Caco-2 (cell line): ENCODE measurements around the gene PDE1C. TPM values are rescaled to one million over a fixed set of nuclear protein-coding genes. Genes with fewer than 3 reads are reported as not detected.
"Not testable (repeated sequence)": the region's sequence is repeated elsewhere in the genome, so short reads cannot be mapped to it uniquely, and the experiment has no call there.

ENCODE experiments used
- BruUV-seq: library from RNA; stranded (reverse); fragments of 400-500 nt; replicated peaks from 2 replicates; lab custom pipeline; 2021; lab: Mats Ljungman, UMichigan
- CTCF ChIA-PET: fragments of 300-600 bp; sonication (Branson Sonifier 250); formaldehyde crosslinking; loops from one replicate; lab custom pipeline; 2022; ENCODE audit warnings: antibody characterized with exemption; lab: Charles Lee
- POLR2A ChIA-PET: fragments of 300-600 bp; sonication (Branson Sonifier 250); formaldehyde crosslinking; loops from one replicate; lab custom pipeline; 2022; ENCODE audit warnings: antibody characterized with exemption; lab: Charles Lee
- DNase-seq, 2 experiments: peaks; one replicate each; pipeline versions ENCODE4 v3.0.0 to v3.0.0-alpha.2; 2020 to 2022
- H3K27me3 ChIP-seq: replicated peaks from 2 replicates; pipeline ENCODE4 v1.6.0; 2011; ENCODE audit warnings: low read length; ENCODE audit not compliant: control insufficient read depth, insufficient read depth
- H3K36me3 ChIP-seq: 2 replicates; pipeline ENCODE4 v1.5.1; 2011; ENCODE audit warnings: low read length; ENCODE audit not compliant: control insufficient read depth, insufficient read depth
- H3K4me1 ChIP-seq: fragments of 250-450 bp; sonication (Bioruptor Pico); 2 replicates; pipeline ENCODE4 v1.5.1; 2020; ENCODE audit warnings: mild to moderate bottlenecking
- H3K4me3 ChIP-seq: 2 replicates; pipeline ENCODE4 v1.5.1; 2011; ENCODE audit warnings: low read depth, mild to moderate bottlenecking, control low read depth, low read length
- H3K9me3 ChIP-seq: fragments of 250-450 bp; sonication (Bioruptor Pico); 2 replicates; pipeline ENCODE4 v1.5.1; 2020; ENCODE audit warnings: mild to moderate bottlenecking, moderate library complexity
- H3K27ac Mint-ChIP-seq: one replicate; pipeline ENCODE4 v1.8.0; 2022; ENCODE audit warnings: mixed read lengths; ENCODE audit not compliant: unreplicated experiment
- H3K27me3 Mint-ChIP-seq: one replicate; pipeline ENCODE4 v1.8.0; 2022; ENCODE audit warnings: mixed read lengths; ENCODE audit not compliant: insufficient read depth, unreplicated experiment
- H3K36me3 Mint-ChIP-seq: one replicate; pipeline ENCODE4 v1.8.0; 2022; ENCODE audit warnings: mild to moderate bottlenecking, mixed read lengths; ENCODE audit not compliant: insufficient read depth, unreplicated experiment
- H3K4me1 Mint-ChIP-seq: one replicate; pipeline ENCODE4 v1.8.0; 2022; ENCODE audit warnings: low read depth, mixed read lengths; ENCODE audit not compliant: unreplicated experiment
- H3K4me3 Mint-ChIP-seq: one replicate; pipeline ENCODE4 v1.8.0; 2022; ENCODE audit warnings: mild to moderate bottlenecking, moderate library complexity, mixed read lengths; ENCODE audit not compliant: unreplicated experiment
- H3K9me3 Mint-ChIP-seq: one replicate; pipeline ENCODE4 v1.8.0; 2022; ENCODE audit warnings: mixed read lengths; ENCODE audit not compliant: unreplicated experiment
- CTCF ChIP-seq, 2 experiments: fragments of 200-600 bp in 1 of 2; IDR thresholded peaks; 1 replicate in 1 of 2; 2 replicates in 1 of 2; pipeline versions ENCODE4 v1.5.1 to v1.8.0; 2011 to 2022; ENCODE audit warnings: antibody characterized with exemption in 1 of 2, control low read depth in 1 of 2, inconsistent platforms in 1 of 2, low read depth in 1 of 2, low read length in 1 of 2, mild to moderate bottlenecking in 1 of 2, moderate library complexity in 1 of 2; ENCODE audit not compliant: insufficient read depth in 1 of 2, severe bottlenecking in 1 of 2, unreplicated experiment in 1 of 2
- intact Hi-C: fragments of 100-400 bp; cut with micrococcal nuclease; formaldehyde crosslinking; loops from one replicate; pipeline ENCODE4 v1.10.0; 2022; ENCODE audit not compliant: unreplicated experiment
- total RNA-seq: library from RNA; stranded (reverse); gene quantifications from 2 replicates; pipeline ENCODE4 v1.2.3, GENCODE V29; 2022

The PDE1C gene
- total RNA-seq, 1 experiment from 2014 or later = not detected

- Histone ChIP-seq H3K36me3 (no peaks in the 10 kb centered on the region), H3K9me3 (no peaks in the 10 kb centered on the region), H3K4me3 (no peak overlapping the region), H3K4me1 (no peaks in the 10 kb centered on the region), H3K27me3 (no peaks in the 10 kb centered on the region)
- no peak for DNase-seq
- no TSS peak for BruUV-seq
- Mint-ChIP-seq H3K9me3 (no peaks in the 10 kb centered on the region), H3K36me3 (no peaks in the 10 kb centered on the region), H3K27ac (no peak overlapping the region), H3K4me3 (no peak overlapping the region), H3K4me1 (no peaks in the 10 kb centered on the region), H3K27me3 (peaks cover 5% of the 10 kb centered on the region)
- no peak for TF ChIP-seq CTCF (IDR thresholded peaks at IDR 0.05; ENCODE audit: insufficient read depth in 1 of 2, low read depth in 1 of 2, low read length in 1 of 2, severe bottlenecking in 1 of 2, unreplicated experiment in 1 of 2)
- POLR2A ChIA-PET = no interaction called here
- CTCF ChIA-PET = no interaction called here
- intact Hi-C loops = no loop called here
Observed at GRCh38 chr7:32079510-32079909, 9.3 kb upstream of the PDE1C start.

GRCh38 chr7:32078824-32079223 is 8.6 kb upstream of the PDE1C start:
- DNase-seq = no peak
- H3K27me3 Mint-ChIP-seq = peaks cover 8% of the 10 kb centered on the region
- no peak overlapping the region for H3K27ac Mint-ChIP-seq
- Histone ChIP-seq H3K36me3 (no peaks in the 10 kb centered on the region), H3K4me3 (no peak overlapping the region), H3K27me3 (no peaks in the 10 kb centered on the region), H3K9me3 (no peaks in the 10 kb centered on the region), H3K4me1 (no peaks in the 10 kb centered on the region)
- no peaks in the 10 kb centered on the region for H3K9me3 Mint-ChIP-seq
- H3K4me3 Mint-ChIP-seq = no peak overlapping the region
- BruUV-seq = no TSS peak
- CTCF ChIA-PET = no interaction called here
- H3K4me1 Mint-ChIP-seq = no peaks in the 10 kb centered on the region
- intact Hi-C loops = no loop called here
- POLR2A ChIA-PET = no interaction called here
- no peaks in the 10 kb centered on the region for H3K36me3 Mint-ChIP-seq
- TF ChIP-seq CTCF (IDR thresholded peaks at IDR 0.05; ENCODE audit: insufficient read depth in 1 of 2, low read depth in 1 of 2, low read length in 1 of 2, severe bottlenecking in 1 of 2, unreplicated experiment in 1 of 2) = no peak

- BruUV-seq = no TSS peak
- CTCF ChIA-PET = no interaction called here
- no peaks in the 10 kb centered on the region for H3K36me3 Mint-ChIP-seq
Observed at GRCh38 chr7:32077806-32078205, 7.6 kb upstream of the PDE1C start.

GRCh38 chr7:32076802-32077201 is 6.6 kb upstream of the PDE1C start:
- not testable (repeated sequence) for H3K4me3 Mint-ChIP-seq, BruUV-seq

More at GRCh38 chr7:32077806-32078205, 7.6 kb upstream of the PDE1C start:
- Mint-ChIP-seq H3K4me3 (no peak overlapping the region), H3K27me3 (peaks cover 8% of the 10 kb centered on the region), H3K9me3 (no peaks in the 10 kb centered on the region), H3K4me1 (no peaks in the 10 kb centered on the region), H3K27ac (no peak overlapping the region)
- no peak for TF ChIP-seq CTCF (IDR thresholded peaks at IDR 0.05; ENCODE audit: insufficient read depth in 1 of 2, low read depth in 1 of 2, low read length in 1 of 2, severe bottlenecking in 1 of 2, unreplicated experiment in 1 of 2)
- Histone ChIP-seq H3K4me3 (no peak overlapping the region), H3K9me3 (no peaks in the 10 kb centered on the region), H3K36me3 (no peaks in the 10 kb centered on the region), H3K27me3 (no peaks in the 10 kb centered on the region), H3K4me1 (no peaks in the 10 kb centered on the region)
- no peak for DNase-seq
- POLR2A ChIA-PET = no interaction called here
- intact Hi-C loops = no loop called here

More at GRCh38 chr7:32076802-32077201, 6.6 kb upstream of the PDE1C start:
- H3K27ac Mint-ChIP-seq, H3K27me3 Mint-ChIP-seq, DNase-seq, H3K9me3 ChIP-seq, intact Hi-C loops, H3K4me1 Mint-ChIP-seq, POLR2A ChIA-PET, H3K9me3 Mint-ChIP-seq, CTCF ChIA-PET, H3K4me1 ChIP-seq, H3K4me3 ChIP-seq, H3K27me3 ChIP-seq, H3K36me3 Mint-ChIP-seq, H3K36me3 ChIP-seq: not testable (repeated sequence)
